Measurements from ENCODE around the gene MVK.

- no peak for TF ChIP-seq EP300 (IDR thresholded peaks at IDR 0.05)
- TF ChIP-seq POLR2A (IDR thresholded peaks at IDR 0.05) = no peak
Measured at GRCh38 chr12:109525279-109525585, 48.4 kb upstream of the MVK start.

Measured in tibial nerve (tissue), 3 donors.